GM19452 (cell line): ENCODE data around the gene GPR119.
A peak's percentile ranks its signal among the peaks of the same experiment; 100 is the strongest.
"Not testable (repeated sequence)": the region's sequence is repeated elsewhere in the genome, so short reads cannot be mapped to it uniquely, and the experiment has no call there.

Source experiments
- ATAC-seq: cut with Tn5 transposase; IDR thresholded peaks from one replicate; pipeline ENCODE4 v1.9.1; 2021; ENCODE audit not compliant: unreplicated experiment

Gene GPR119

GRCh38 chrX:130385520-130385919 lies at the start of gene GPR119:
Gene GPR119 (minus strand): TSS chrX:130385674. CDS start chrX:130385447, 227 bp downstream.
- no peak for ATAC-seq

- ATAC-seq, result not testable (repeated sequence)
Observed at GRCh38 chrX:130429236-130429635, 43.8 kb upstream of the GPR119 start.

GRCh38 chrX:130426531-130426930 lies 41.1 kb upstream of the GPR119 start:
- ATAC-seq, result no peak

GRCh38 chrX:130419263-130419662 lies 33.8 kb upstream of the GPR119 start:
- peak; percentile 59 for ATAC-seq

- ATAC-seq, result peak; percentile 70
Observed at GRCh38 chrX:130418740-130419139, 33.3 kb upstream of the GPR119 start.

- peak; percentile 41 for ATAC-seq
Observed at GRCh38 chrX:130418066-130418465, 32.6 kb upstream of the GPR119 start.

GRCh38 chrX:130416785-130417184 lies 31.3 kb upstream of the GPR119 start:
- no peak for ATAC-seq

- ATAC-seq, result no peak
Observed at GRCh38 chrX:130415201-130415600, 29.7 kb upstream of the GPR119 start.

- ATAC-seq, result no peak
Observed at GRCh38 chrX:130414800-130415199, 29.3 kb upstream of the GPR119 start.

GRCh38 chrX:130413415-130413814 lies 27.9 kb upstream of the GPR119 start:
- ATAC-seq, result no peak

GRCh38 chrX:130402208-130402684 lies 16.8 kb upstream of the GPR119 start:
- no peak for ATAC-seq

GRCh38 chrX:130401415-130402207 lies 16.1 kb upstream of the GPR119 start, which contains the start of gene RBMX2:
Gene RBMX2 (plus strand): TSS chrX:130401987. CDS start chrX:130402033, 46 bp downstream.
- ATAC-seq, result peak; percentile 95

GRCh38 chrX:130395341-130395740 lies 9.9 kb upstream of the GPR119 start:
- no peak for ATAC-seq

GRCh38 chrX:130393451-130394074 lies 8.1 kb upstream of the GPR119 start:
- ATAC-seq, result no peak

- no peak for ATAC-seq
Observed at GRCh38 chrX:130386408-130386808, 934 bp upstream of the GPR119 start.

GRCh38 chrX:130378024-130378669 lies 7.3 kb downstream of the GPR119 start:
- ATAC-seq, result no peak

GRCh38 chrX:130376077-130376476 lies 9.4 kb downstream of the GPR119 start:
- ATAC-seq, result no peak

- ATAC-seq, result not testable (repeated sequence)
Observed at GRCh38 chrX:130352050-130352449, 33.4 kb downstream of the GPR119 start.

GRCh38 chrX:130351567-130351966 lies 33.9 kb downstream of the GPR119 start:
- ATAC-seq, result no peak

- ATAC-seq, result no peak
Observed at GRCh38 chrX:130347321-130347720, 38.2 kb downstream of the GPR119 start.

GRCh38 chrX:130343411-130343810 lies 42.1 kb downstream of the GPR119 start:
- no peak for ATAC-seq

GRCh38 chrX:130340271-130340670 lies 45.2 kb downstream of the GPR119 start:
- no peak for ATAC-seq
